ENCODE results near the gene BMI1. TPM values are rescaled to one million over a fixed set of nuclear protein-coding genes. Genes with fewer than 3 reads are reported as not detected.

BMI1 gene
- total and polyA plus RNA-seq, 11 donors, result 10.6 to 48.5 (median 31.1) TPM

DNA sequence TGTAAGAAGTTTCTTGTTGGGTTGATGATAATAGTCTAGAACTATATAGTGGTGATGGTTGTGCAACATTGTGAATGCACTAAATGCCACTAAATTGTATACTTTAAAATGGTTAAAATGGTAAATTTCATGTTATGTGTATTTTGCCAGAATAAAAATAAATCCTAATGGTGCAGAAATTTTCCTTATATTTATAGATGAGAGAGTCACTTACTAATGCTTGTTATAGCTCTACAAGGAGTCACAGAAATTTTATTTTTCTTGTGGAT, 45.5 kb downstream of the BMI1 start:
- H3K36me3 ChIP-seq, result no peaks in the 10 kb centered on the region
- no peak for ATAC-seq
- peaks cover 0 to 22% (median 0%) of the 10 kb centered on the region in 9 donors for H3K27me3 ChIP-seq

DNA sequence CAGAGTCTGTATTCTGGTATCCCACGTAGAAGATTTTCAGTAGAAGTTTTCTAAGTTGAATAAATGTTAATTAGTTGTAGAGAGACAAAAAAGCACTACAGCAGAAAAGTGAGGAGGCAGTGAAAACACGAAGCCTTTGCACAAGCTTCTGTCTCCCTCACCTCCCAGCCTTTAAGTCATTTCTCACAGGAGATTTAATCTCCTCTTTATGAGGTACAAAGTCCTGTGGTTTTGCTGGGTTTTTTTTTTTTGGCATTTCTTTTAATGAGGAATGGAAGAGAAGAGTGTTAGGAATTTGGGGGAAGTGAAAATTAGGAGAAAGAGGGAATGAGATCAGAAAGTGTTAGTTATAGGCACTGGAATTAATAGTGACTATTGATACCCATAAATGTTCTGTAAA, 45.9 kb downstream of the BMI1 start:
- DNase-seq (no peak), ATAC-seq (no peak)
- no peak overlapping the region for H3K4me3 ChIP-seq
- 56 to 72% (median 62%) methylated on average over 2 of the region's 2 CpGs for WGBS, 4 donors
- peaks cover 0 to 20% (median 0%) of the 10 kb centered on the region in 9 donors for H3K27me3 ChIP-seq
- peaks cover 0 to 9% (median 0%) of the 10 kb centered on the region in 12 donors for H3K4me1 ChIP-seq
- no peak for TF ChIP-seq POLR2A (IDR thresholded peaks at IDR 0.05)
- TF ChIP-seq, protein P1, sequence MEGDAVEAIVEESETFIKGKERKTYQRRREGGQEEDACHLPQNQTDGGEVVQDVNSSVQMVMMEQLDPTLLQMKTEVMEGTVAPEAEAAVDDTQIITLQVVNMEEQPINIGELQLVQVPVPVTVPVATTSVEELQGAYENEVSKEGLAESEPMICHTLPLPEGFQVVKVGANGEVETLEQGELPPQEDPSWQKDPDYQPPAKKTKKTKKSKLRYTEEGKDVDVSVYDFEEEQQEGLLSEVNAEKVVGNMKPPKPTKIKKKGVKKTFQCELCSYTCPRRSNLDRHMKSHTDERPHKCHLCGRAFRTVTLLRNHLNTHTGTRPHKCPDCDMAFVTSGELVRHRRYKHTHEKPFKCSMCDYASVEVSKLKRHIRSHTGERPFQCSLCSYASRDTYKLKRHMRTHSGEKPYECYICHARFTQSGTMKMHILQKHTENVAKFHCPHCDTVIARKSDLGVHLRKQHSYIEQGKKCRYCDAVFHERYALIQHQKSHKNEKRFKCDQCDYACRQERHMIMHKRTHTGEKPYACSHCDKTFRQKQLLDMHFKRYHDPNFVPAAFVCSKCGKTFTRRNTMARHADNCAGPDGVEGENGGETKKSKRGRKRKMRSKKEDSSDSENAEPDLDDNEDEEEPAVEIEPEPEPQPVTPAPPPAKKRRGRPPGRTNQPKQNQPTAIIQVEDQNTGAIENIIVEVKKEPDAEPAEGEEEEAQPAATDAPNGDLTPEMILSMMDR (IDR thresholded peaks at IDR 0.05), result no peak
- H3K27ac ChIP-seq, result no peak overlapping the region
- intact Hi-C loops (cut with DNase I), result no loop called here
- no peaks in the 10 kb centered on the region for H3K9me3 ChIP-seq
- H3K36me3 ChIP-seq, result no peaks in the 10 kb centered on the region

More for the DNA sequence above, 45.5 kb downstream of the BMI1 start:
- Histone ChIP-seq H3K4me3 (no peak overlapping the region), H3K27ac (no peak overlapping the region), H3K4me1 (peaks cover 0 to 9% (median 0%) of the 10 kb centered on the region in 12 donors), H3K9me3 (no peaks in the 10 kb centered on the region)
- no peak for DNase-seq
- TF ChIP-seq, protein P1 (IDR thresholded peaks at IDR 0.05), result no peak
- no peak for TF ChIP-seq POLR2A (IDR thresholded peaks at IDR 0.05)
- intact Hi-C loops (cut with DNase I), result no loop called here

DNA sequence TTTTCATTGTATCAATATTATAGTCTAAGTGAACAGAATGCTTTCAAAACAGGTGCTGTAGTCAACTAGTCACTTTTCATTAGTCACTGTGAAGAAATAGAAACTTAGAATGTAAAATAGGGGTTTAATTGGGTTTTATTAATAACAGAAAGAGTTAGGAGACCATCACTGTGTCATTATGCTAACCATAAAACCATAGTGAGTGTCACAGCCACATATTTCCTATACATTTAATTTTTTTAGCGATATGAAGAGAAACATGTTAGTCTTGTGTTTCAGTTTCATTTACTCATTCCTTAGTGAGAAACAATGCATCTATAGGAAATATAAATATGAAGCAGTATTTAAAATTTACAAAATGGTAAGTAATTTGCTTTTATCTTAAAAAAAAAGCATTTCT, 46.6 kb downstream of the BMI1 start:
- H3K36me3 ChIP-seq, result no peaks in the 10 kb centered on the region
- H3K9me3 ChIP-seq, result no peaks in the 10 kb centered on the region
- no peak for TF ChIP-seq POLR2A (IDR thresholded peaks at IDR 0.05)
- TF ChIP-seq, protein P1 (IDR thresholded peaks at IDR 0.05), result no peak
- ATAC-seq (no peak), DNase-seq (no peak)
- intact Hi-C loops (cut with DNase I), result no loop called here
- H3K27me3 ChIP-seq, result peaks cover 0 to 19% (median 0%) of the 10 kb centered on the region in 9 donors
- H3K4me3 ChIP-seq, result no peak overlapping the region
- peaks cover 0 to 9% (median 0%) of the 10 kb centered on the region in 12 donors for H3K4me1 ChIP-seq
- 90 to 93% (median 93%) methylated on average over 1 of the region's 1 CpG for WGBS, 4 donors
- no peak overlapping the region for H3K27ac ChIP-seq

DNA sequence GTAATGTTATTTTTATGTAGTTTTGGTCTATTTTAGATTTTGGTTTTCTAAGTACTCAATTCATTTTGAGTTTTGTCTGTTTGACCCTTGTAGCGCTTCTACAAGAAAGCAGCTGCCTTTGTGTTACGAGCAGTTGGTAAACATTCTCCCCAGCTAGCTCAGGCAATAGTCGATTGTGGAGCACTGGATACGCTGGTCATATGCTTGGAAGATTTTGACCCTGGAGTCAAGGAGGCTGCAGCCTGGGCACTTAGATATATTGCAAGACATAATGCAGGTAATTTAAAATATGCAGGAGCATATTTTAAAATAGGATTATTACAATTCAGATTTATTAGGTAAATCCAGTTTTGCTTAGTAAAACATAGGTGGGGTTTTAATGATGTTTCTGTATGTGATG, 47.5 kb downstream of the BMI1 start:
- no peak for TF ChIP-seq POLR2A (IDR thresholded peaks at IDR 0.05)
- TF ChIP-seq, protein P1 (IDR thresholded peaks at IDR 0.05), result no peak
- H3K27ac ChIP-seq, result no peak overlapping the region
- no peak for ATAC-seq

More for the DNA sequence above, 47.5 kb downstream of the BMI1 start:
- H3K27me3 ChIP-seq, result peaks cover 0 to 15% (median 0%) of the 10 kb centered on the region in 9 donors
- no peaks in the 10 kb centered on the region for H3K9me3 ChIP-seq
- H3K36me3 ChIP-seq, result no peaks in the 10 kb centered on the region
- WGBS, 4 donors, result 91 to 98% (median 94%) methylated on average over 4 of the region's 4 CpGs
- peaks cover 0 to 9% (median 0%) of the 10 kb centered on the region in 12 donors for H3K4me1 ChIP-seq
- no peak overlapping the region for H3K4me3 ChIP-seq
- intact Hi-C loops (cut with DNase I), result no loop called here
- no peak for DNase-seq
